H1 (cell line): ENCODE data around the gene RCSD1. TPM values are rescaled to one million over a fixed set of nuclear protein-coding genes. Genes with fewer than 3 reads are reported as not detected.

Source experiments
- CTCF ChIA-PET: fragments of 300-600 bp; sonication (Branson Sonifier 250); formaldehyde crosslinking; loops from one replicate; lab custom pipeline; 2021; ENCODE audit not compliant: partially characterized antibody; lab: Charles Lee
- POLR2A ChIA-PET: fragments of 300-600 bp; sonication (Branson Sonifier 250); formaldehyde crosslinking; loops from one replicate; lab custom pipeline; 2021; ENCODE audit warnings: inconsistent platforms; ENCODE audit not compliant: partially characterized antibody; lab: Charles Lee
- DNase-seq, 2 experiments: peaks; one replicate each; pipeline versions ENCODE4 v3.0.0 to v3.0.0-alpha.2; 2010 to 2022; ENCODE audit warnings: low spot score in 2 of 2, low read depth in 1 of 2, mixed read lengths in 1 of 2
- FAIRE-seq: peaks from 2 replicates; lab custom pipeline; 2011; peaks lifted over from hg19 to GRCh38; lab: Jason Lieb, UNC
- H2AFZ ChIP-seq: 2 replicates; pipeline ENCODE4 v1.8.1; 2012; ENCODE audit warnings: low read length, inconsistent platforms
- H2AK5ac ChIP-seq: 2 replicates; pipeline ENCODE4 v1.6.1; 2013; ENCODE audit warnings: low read depth, low read length
- H2BK120ac ChIP-seq: replicated peaks from 2 replicates; pipeline ENCODE3; 2013; ENCODE audit warnings: low read depth, low read length, inconsistent platforms
- H2BK12ac ChIP-seq: 2 replicates; pipeline ENCODE4 v1.6.1; 2013; ENCODE audit warnings: low read depth, low read length
- H2BK15ac ChIP-seq: 2 replicates; pipeline ENCODE4 v1.6.1; 2013; ENCODE audit warnings: low read length
- H2BK20ac ChIP-seq: 2 replicates; pipeline ENCODE4 v1.6.1; 2013; ENCODE audit warnings: low read length
- H2BK5ac ChIP-seq: 2 replicates; pipeline ENCODE4 v1.6.1; 2013; ENCODE audit warnings: low read depth, low read length
- H3K14ac ChIP-seq: 2 replicates; pipeline ENCODE4 v1.6.1; 2013; ENCODE audit warnings: inconsistent platforms; ENCODE audit not compliant: insufficient read length
- H3K18ac ChIP-seq: 2 replicates; pipeline ENCODE4 v1.6.1; 2013; ENCODE audit warnings: low read length; ENCODE audit errors: extremely low read depth
- H3K23ac ChIP-seq: 2 replicates; pipeline ENCODE4 v1.6.1; 2013; ENCODE audit warnings: inconsistent platforms; ENCODE audit not compliant: insufficient read length
- H3K23me2 ChIP-seq: 2 replicates; pipeline ENCODE4 v1.6.1; 2013; ENCODE audit warnings: low read depth, low read length
- H3K27ac ChIP-seq: 2 replicates; pipeline ENCODE4 v1.6.1; 2011; ENCODE audit warnings: low read depth, low read length, inconsistent platforms
- H3K27me3 ChIP-seq, 4 experiments: replicated peaks in 1 of 4; 1 replicate in 1 of 4; 2 replicates in 3 of 4; pipeline versions ENCODE4 v1.6.1 to v1.8.1; 2011 to 2013; ENCODE audit warnings: low read length in 3 of 4, mild to moderate bottlenecking in 3 of 4, inconsistent platforms in 2 of 4, mixed read lengths in 2 of 4, moderate library complexity in 1 of 4; ENCODE audit not compliant: control insufficient read depth in 3 of 4, insufficient read depth in 3 of 4; ENCODE audit errors: extremely low read depth in 1 of 4
- H3K36me3 ChIP-seq, 4 experiments: 2 replicates each; pipeline versions ENCODE4 v1.6.1 to v1.8.1; 2011 to 2013; ENCODE audit warnings: mild to moderate bottlenecking in 4 of 4, low read length in 3 of 4, moderate library complexity in 2 of 4, control low read depth in 1 of 4, inconsistent platforms in 1 of 4; ENCODE audit not compliant: insufficient read depth in 4 of 4, control insufficient read depth in 2 of 4
- H3K4ac ChIP-seq: replicated peaks from 2 replicates; pipeline ENCODE3; 2013; ENCODE audit warnings: low read length, low read depth, mixed read lengths, inconsistent platforms; ENCODE audit not compliant: insufficient read length
- H3K4me1 ChIP-seq, 4 experiments: replicated peaks in 1 of 4; 1 replicate in 1 of 4; 2 replicates in 3 of 4; pipeline versions ENCODE4 v1.6.1 to v1.8.1; 2011 to 2013; ENCODE audit warnings: low read length in 3 of 4, inconsistent platforms in 2 of 4, mixed read lengths in 1 of 4; ENCODE audit not compliant: insufficient read depth in 4 of 4, control insufficient read depth in 3 of 4
- H3K4me2 ChIP-seq, 2 experiments: 2 replicates each; pipeline versions ENCODE4 v1.6.1 to v1.8.1; 2011 to 2013; ENCODE audit warnings: low read depth in 2 of 2, low read length in 2 of 2, control low read depth in 1 of 2, inconsistent platforms in 1 of 2, mild to moderate bottlenecking in 1 of 2; ENCODE audit not compliant: insufficient read depth in 1 of 2
- H3K4me3 ChIP-seq, 4 experiments: fragments of 200-600, 300-600 bp in 1 of 4; sonication (generic), shearing (Covaris generic), sonication (Bioruptor Twin) in 1 of 4; 2 replicates each; pipeline versions ENCODE4 v1.5.1 to v1.8.1; 2011 to 2016; ENCODE audit warnings: low read length in 4 of 4, low read depth in 3 of 4, control low read depth in 2 of 4, inconsistent platforms in 2 of 4, mild to moderate bottlenecking in 2 of 4, mixed read lengths in 1 of 4, moderate library complexity in 1 of 4; ENCODE audit not compliant: insufficient read depth in 2 of 4; ENCODE audit errors: extremely low read depth in 1 of 4
- H3K56ac ChIP-seq: replicated peaks from 2 replicates; pipeline ENCODE3; 2013; ENCODE audit warnings: low read depth, mild to moderate bottlenecking, mixed read lengths, low read length, inconsistent platforms; ENCODE audit not compliant: insufficient read length
- H3K79me1 ChIP-seq: 2 replicates; pipeline ENCODE4 v1.6.1; 2013; ENCODE audit warnings: low read depth, low read length, control low read depth
- H3K79me2 ChIP-seq, 2 experiments: 2 replicates each; pipeline versions ENCODE4 v1.6.1 to v1.8.1; 2012 to 2013; ENCODE audit warnings: low read length in 2 of 2, mild to moderate bottlenecking in 2 of 2, inconsistent platforms in 1 of 2; ENCODE audit not compliant: insufficient read depth in 2 of 2, control insufficient read depth in 1 of 2
- H3K9ac ChIP-seq, 4 experiments: replicated peaks in 1 of 4; 1 replicate in 1 of 4; 2 replicates in 3 of 4; pipeline versions ENCODE4 v1.6.1 to v1.8.1; 2011 to 2013; ENCODE audit warnings: low read depth in 3 of 4, low read length in 3 of 4, control low read depth in 2 of 4, mild to moderate bottlenecking in 2 of 4, moderate library complexity in 2 of 4, inconsistent platforms in 1 of 4; ENCODE audit errors: extremely low read depth in 1 of 4
- H3K9me3 ChIP-seq, 2 experiments: 2 replicates each; pipeline versions ENCODE4 v1.6.1 to v1.8.1; 2012 to 2013; ENCODE audit warnings: mild to moderate bottlenecking in 2 of 2, moderate library complexity in 2 of 2, control low read depth in 1 of 2, inconsistent platforms in 1 of 2, low read depth in 1 of 2, low read length in 1 of 2, mixed read lengths in 1 of 2; ENCODE audit not compliant: insufficient read depth in 2 of 2
- H4K20me1 ChIP-seq, 2 experiments: replicated peaks in 1 of 2; 2 replicates each; pipeline versions ENCODE3 to v1.8.1; 2011 to 2013; ENCODE audit warnings: inconsistent platforms in 2 of 2, low read length in 2 of 2, mild to moderate bottlenecking in 1 of 2; ENCODE audit not compliant: insufficient read depth in 2 of 2, control insufficient read depth in 1 of 2
- H4K5ac ChIP-seq: 2 replicates; pipeline ENCODE4 v1.6.1; 2013; ENCODE audit warnings: low read length, low read depth, mixed read lengths, inconsistent platforms; ENCODE audit not compliant: insufficient read length
- H4K8ac ChIP-seq: 2 replicates; pipeline ENCODE4 v1.8.0; 2013; ENCODE audit warnings: mild to moderate bottlenecking, moderate library complexity, low read length, inconsistent platforms; ENCODE audit not compliant: insufficient read depth; ENCODE audit errors: extremely low read depth
- H4K91ac ChIP-seq: replicated peaks from 2 replicates; pipeline ENCODE3; 2013; ENCODE audit warnings: low read length, mixed read lengths, inconsistent platforms; ENCODE audit not compliant: insufficient read length
- BRCA1 ChIP-seq: IDR thresholded peaks from 2 replicates; pipeline ENCODE4 v1.6.1; 2012; ENCODE audit warnings: low read depth, low read length, improper control_type of control experiment
- CBX5 ChIP-seq: fragments of 300-800, 300-1000 bp; sonication (generic); IDR thresholded peaks from 2 replicates; pipeline ENCODE4 v1.7.1; 2016; ENCODE audit warnings: antibody characterized with exemption, low read length, low read depth
- HDAC2 ChIP-seq, 2 experiments: fragments of 300-600 bp in 1 of 2; sonication (generic) in 1 of 2; IDR thresholded peaks; 2 replicates each; pipeline ENCODE4 v1.6.1; 2011 to 2012; ENCODE audit warnings: low read depth in 2 of 2, low read length in 2 of 2, mild to moderate bottlenecking in 2 of 2, moderate library complexity in 2 of 2, borderline replicate concordance in 1 of 2, inconsistent platforms in 1 of 2
- MAFK ChIP-seq: IDR thresholded peaks from 2 replicates; pipeline ENCODE4 v1.6.1; 2012; ENCODE audit warnings: low read depth, mild to moderate bottlenecking, improper control_type of control experiment, low read length
- MAX ChIP-seq: IDR thresholded peaks from 2 replicates; pipeline ENCODE4 v1.6.1; 2012; ENCODE audit warnings: inconsistent platforms
- NRF1 ChIP-seq: IDR thresholded peaks from 2 replicates; pipeline ENCODE4 v1.6.1; 2011; ENCODE audit warnings: mild to moderate bottlenecking, low read depth, low read length, improper control_type of control experiment
- SIX5 ChIP-seq: IDR thresholded peaks from 2 replicates; pipeline ENCODE4 v1.6.1; 2011; ENCODE audit warnings: mild to moderate bottlenecking, low read depth, low read length
- SP4 ChIP-seq: IDR thresholded peaks from 2 replicates; pipeline ENCODE4 v1.6.1; 2012; ENCODE audit warnings: low read length, inconsistent platforms
- SRF ChIP-seq: IDR thresholded peaks from 2 replicates; pipeline ENCODE4 v1.6.1; 2011; ENCODE audit warnings: mild to moderate bottlenecking, low read depth, low read length, moderate library complexity
- SUZ12 ChIP-seq: fragments of 200-600 bp; sonication (generic); IDR thresholded peaks from 2 replicates; pipeline ENCODE4 v1.6.1; 2012; ENCODE audit warnings: mild to moderate bottlenecking, inconsistent platforms, low read length, moderate library complexity, mixed read lengths
- TBP ChIP-seq: IDR thresholded peaks from 2 replicates; pipeline ENCODE4 v1.6.1; 2011; ENCODE audit warnings: low read depth, low read length, improper control_type of control experiment
- WGBS, 2 experiments: shearing (Covaris generic) in 1 of 2; methylation state at CpG; one replicate each; pipeline versions ENCODE4 v1.1.6 to v1.1.7; 2013 to 2015; ENCODE audit warnings: low lambda C conversion rate in 2 of 2, mixed read lengths in 2 of 2, inconsistent platforms in 1 of 2, low coverage in 1 of 2, missing lambda C conversion rate in 1 of 2; ENCODE audit not compliant: insufficient replicate concordance in 2 of 2, insufficient coverage in 1 of 2, insufficient read length in 1 of 2; ENCODE audit errors: extremely low coverage in 1 of 2, missing lambda C conversion rate in 1 of 2; 5-methylcytosine and 5-hydroxymethylcytosine counted together
- polyA plus RNA-seq, 7 experiments: library from polyadenylated mRNA; depleted of rRNA in 3 of 7; stranded (reverse) in 5 of 7; unstranded in 2 of 7; fragments of >200 nt in 5 of 7; fragments of 200-250 nt in 2 of 7; gene quantifications; 1 replicate in 5 of 7; 2 replicates in 1 of 7; 4 replicates in 1 of 7; pipeline versions ENCODE4 v1.2.1 to v1.2.3, GENCODE V29; 2011 to 2013; ENCODE audit warnings: missing spikeins in 2 of 7, mixed read lengths in 2 of 7
- total RNA-seq: library from RNA; stranded (reverse); fragmentation: NEBNext Ultra II Directional; extraction: Animal tissue kit (Norgen Biotek cat#: 25700); gene quantifications from 2 replicates; pipeline ENCODE4 v1.2.1, GENCODE V29; 2021

The RCSD1 gene
- total and polyA plus RNA-seq, 2 of the 8 experiments (the other 6 are each of a cell fraction or from before 2014, with no cell fraction given), result 0.47 to 0.69 TPM

DNA sequence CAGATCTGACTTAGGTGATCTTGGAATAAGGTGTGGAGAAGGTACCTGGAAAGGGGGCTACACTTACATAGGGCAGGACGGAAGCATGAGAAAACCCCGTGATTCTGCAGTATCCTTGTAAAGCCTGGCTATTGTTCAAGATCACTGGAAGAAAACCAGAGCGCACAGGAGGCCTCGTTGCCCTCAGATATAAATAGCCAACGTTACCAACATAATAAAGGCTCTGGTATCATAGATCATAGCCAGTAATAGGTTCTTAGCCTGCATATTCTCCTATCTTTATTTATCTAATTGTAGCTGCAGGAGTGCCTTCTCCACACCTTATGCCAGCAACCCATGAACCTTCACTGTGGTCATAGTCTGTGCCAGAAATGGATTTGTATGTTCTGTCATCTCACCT, 55.8 kb downstream of the RCSD1 start:
- no peak overlapping the region for H2AFZ ChIP-seq
- TF ChIP-seq SUZ12 (no peak), TBP (no peak), MAX (no peak), CBX5 (no peak), SRF (no peak), NRF1 (no peak), MAFK (no peak), HDAC2 (IDR thresholded peaks at IDR 0.05; ENCODE audit: borderline replicate concordance in 1 of 2, low read depth in 2 of 2, low read length in 2 of 2) (no peak), SP4 (no peak), SIX5 (no peak), BRCA1 (no peak)
- whole genome bisulfite sequencing, 2 experiments, result 89% methylated on average over 5 of the region's 5 CpGs; no CpG with 5 or more reads in 1 of the 2 experiments

More for the DNA sequence above, 55.8 kb downstream of the RCSD1 start:
- Histone ChIP-seq H3K9ac (no peak overlapping the region), H4K20me1 (no peaks in the 10 kb centered on the region), H3K79me2 (no peaks in the 10 kb centered on the region), H2AK5ac (no peak overlapping the region), H3K4ac (no peak overlapping the region), H3K4me1 (peaks cover 2 to 12% (median 6%) of the 10 kb centered on the region in 4 experiments), H4K5ac (no peak overlapping the region), H3K27ac (no peak overlapping the region), H3K23me2 (no peaks in the 10 kb centered on the region; the same call in 1 of the 2 replicates), H3K27me3 (no peaks in the 10 kb centered on the region), H3K18ac (no peak overlapping the region), H3K36me3 (no peaks in the 10 kb centered on the region), H4K91ac (no peak overlapping the region), H3K79me1 (no peaks in the 10 kb centered on the region), H3K4me2 (no peak overlapping the region), H2BK5ac (no peak overlapping the region), H2BK120ac (no peak overlapping the region), H2BK20ac (no peak overlapping the region), H3K14ac (no peak overlapping the region), H3K4me3 (no peak overlapping the region), H3K9me3 (no peaks in the 10 kb centered on the region), H2BK12ac (no peak overlapping the region), H2BK15ac (no peak overlapping the region), H3K56ac (no peak overlapping the region), H4K8ac (no peak overlapping the region), H3K23ac (no peak overlapping the region)
- CTCF ChIA-PET, result interaction anchor here (2.5 to 2.8 kb wide), 4 partner anchors 10 to 130 kb away, joined by 8 to 30 read pairs (median 14); no protein-coding TSS in a partner anchor
- no peak for FAIRE-seq
- POLR2A ChIA-PET, result interaction anchor here (2.3 kb wide), 1 partner anchor 10 kb away, joined by 5 read pairs; no protein-coding TSS in a partner anchor
- DNase-seq, result no peak
